Epithelial cell of esophagus (primary cell): Measurements from ENCODE around the gene HOXC10.
A peak's percentile ranks its signal among the peaks of the same experiment; 100 is the strongest.

Experiments used
- DNase-seq: peaks from one replicate; pipeline ENCODE4 v3.0.0; 2010; ENCODE audit warnings: low read depth
- H3K4me3 ChIP-seq: 2 replicates; pipeline ENCODE4 v1.5.1; 2011; ENCODE audit warnings: mild to moderate bottlenecking, low read length, control low read depth
- CTCF ChIP-seq: IDR thresholded peaks from 2 replicates; pipeline ENCODE4 v1.5.1; 2011; ENCODE audit warnings: low read depth, mild to moderate bottlenecking, low read length, control low read depth, inconsistent platforms; ENCODE audit not compliant: insufficient read depth; ENCODE audit errors: missing control alignments

Gene HOXC10

GRCh38 chr12:54021432-54022013 lies 36.6 kb downstream of the HOXC10 start:
- TF ChIP-seq CTCF, result peak; percentile 43
- no peak overlapping the region for H3K4me3 ChIP-seq
- peak; percentile 38 for DNase-seq

- TF ChIP-seq CTCF, result no peak
- DNase-seq, result no peak
- no peak overlapping the region for H3K4me3 ChIP-seq
Measured at GRCh38 chr12:54022960-54023884, 38.3 kb downstream of the HOXC10 start.

- no peak for TF ChIP-seq CTCF
- no peak overlapping the region for H3K4me3 ChIP-seq
Measured at GRCh38 chr12:54024127-54024526, 39.2 kb downstream of the HOXC10 start.

GRCh38 chr12:54024581-54025305 lies 39.8 kb downstream of the HOXC10 start:
- no peak for TF ChIP-seq CTCF
- DNase-seq, result no peak
- no peak overlapping the region for H3K4me3 ChIP-seq

More at GRCh38 chr12:54024127-54024526, 39.2 kb downstream of the HOXC10 start:
- no peak for DNase-seq

GRCh38 chr12:54025499-54026405 lies 40.8 kb downstream of the HOXC10 start:
- DNase-seq, result no peak
- TF ChIP-seq CTCF, result no peak
- H3K4me3 ChIP-seq, result no peak overlapping the region

GRCh38 chr12:54026640-54027441 lies 41.9 kb downstream of the HOXC10 start:
- DNase-seq, result no peak
- TF ChIP-seq CTCF, result no peak
- no peak overlapping the region for H3K4me3 ChIP-seq
